H9 (cell line): ENCODE data around the gene RASSF5. TPM values are rescaled to one million over a fixed set of nuclear protein-coding genes. Genes with fewer than 3 reads are reported as not detected.

Experiments used
- DNase-seq: peaks from one replicate; pipeline ENCODE4 v3.0.0-alpha.2; 2017
- H2AFZ ChIP-seq: one replicate; pipeline ENCODE4 v1.6.1; 2013; ENCODE audit warnings: mild to moderate bottlenecking, low read length, control low read depth, moderate library complexity
- H2AK5ac ChIP-seq: 2 replicates; pipeline ENCODE4 v1.6.1; 2013; ENCODE audit warnings: low read length, control low read depth, mixed read lengths; ENCODE audit not compliant: insufficient read length
- H2BK120ac ChIP-seq: one replicate; pipeline ENCODE4 v1.6.1; 2013; ENCODE audit warnings: low read depth, mild to moderate bottlenecking, low read length, control low read depth, inconsistent platforms; ENCODE audit not compliant: poor library complexity, severe bottlenecking
- H2BK12ac ChIP-seq: 2 replicates; pipeline ENCODE4 v1.6.1; 2013; ENCODE audit warnings: low read length, control low read depth, mixed read lengths, low read depth; ENCODE audit not compliant: insufficient read length
- H2BK15ac ChIP-seq: 2 replicates; pipeline ENCODE4 v1.6.1; 2013; ENCODE audit warnings: low read depth, low read length, control low read depth
- H2BK20ac ChIP-seq: one replicate; pipeline ENCODE4 v1.6.1; 2013; ENCODE audit warnings: low read depth, mild to moderate bottlenecking, low read length, control low read depth, inconsistent platforms; ENCODE audit not compliant: poor library complexity, severe bottlenecking
- H2BK5ac ChIP-seq: 2 replicates; pipeline ENCODE4 v1.6.1; 2013; ENCODE audit warnings: low read length, control low read depth, mixed read lengths; ENCODE audit not compliant: insufficient read length
- H3K14ac ChIP-seq: 2 replicates; pipeline ENCODE4 v1.6.1; 2013; ENCODE audit warnings: low read length, control low read depth; ENCODE audit not compliant: insufficient read depth
- H3K18ac ChIP-seq: 2 replicates; pipeline ENCODE4 v1.6.1; 2013; ENCODE audit warnings: low read depth, mild to moderate bottlenecking, mixed read lengths, low read length, control low read depth; ENCODE audit not compliant: insufficient read length
- H3K23ac ChIP-seq: 2 replicates; pipeline ENCODE4 v1.6.1; 2013; ENCODE audit warnings: low read length, control low read depth, mixed read lengths, low read depth; ENCODE audit not compliant: insufficient read length
- H3K23me2 ChIP-seq: 2 replicates; pipeline ENCODE4 v1.6.1; 2013; ENCODE audit warnings: low read depth, mild to moderate bottlenecking, mixed read lengths, low read length, control low read depth; ENCODE audit not compliant: insufficient read length, poor library complexity, severe bottlenecking
- H3K27ac ChIP-seq: 2 replicates; pipeline ENCODE4 v1.5.1; 2013; ENCODE audit warnings: low read length, control low read depth, mixed read lengths, low read depth; ENCODE audit not compliant: insufficient read length
- H3K27me3 ChIP-seq: 2 replicates; pipeline ENCODE4 v1.6.1; 2013; ENCODE audit warnings: low read length, control low read depth, inconsistent platforms; ENCODE audit not compliant: insufficient read depth
- H3K4ac ChIP-seq: 2 replicates; pipeline ENCODE4 v1.6.1; 2013; ENCODE audit warnings: low read depth, mild to moderate bottlenecking, control low read depth, inconsistent platforms, low read length, moderate library complexity
- H3K4me1 ChIP-seq: 2 replicates; pipeline ENCODE4 v1.6.1; 2013; ENCODE audit warnings: low read length, control low read depth, inconsistent platforms; ENCODE audit not compliant: insufficient read depth
- H3K4me2 ChIP-seq: 2 replicates; pipeline ENCODE4 v1.6.1; 2013; ENCODE audit warnings: low read length, control low read depth, mixed read lengths; ENCODE audit not compliant: insufficient read length, insufficient read depth
- H3K56ac ChIP-seq: 2 replicates; pipeline ENCODE4 v1.6.1; 2013; ENCODE audit warnings: low read depth, mild to moderate bottlenecking, mixed read lengths, low read length, control low read depth; ENCODE audit not compliant: insufficient read length
- H3K79me1 ChIP-seq: 2 replicates; pipeline ENCODE4 v1.6.1; 2013; ENCODE audit warnings: low read depth, mild to moderate bottlenecking, moderate library complexity, low read length, control low read depth, inconsistent platforms; ENCODE audit not compliant: insufficient read depth, poor library complexity, severe bottlenecking
- H3K79me2 ChIP-seq: 2 replicates; pipeline ENCODE4 v1.6.1; 2013; ENCODE audit warnings: low read length, control low read depth, inconsistent platforms; ENCODE audit not compliant: insufficient read depth
- H3K9ac ChIP-seq: 2 replicates; pipeline ENCODE4 v1.6.1; 2013; ENCODE audit warnings: low read length, control low read depth, mixed read lengths; ENCODE audit not compliant: insufficient read length; ENCODE audit errors: extremely low read depth
- H3K9me3 ChIP-seq: one replicate; pipeline ENCODE4 v1.6.1; 2013; ENCODE audit warnings: low read depth, low read length, inconsistent platforms; ENCODE audit not compliant: control insufficient read depth
- H3T11ph ChIP-seq: one replicate; pipeline ENCODE4 v1.6.1; 2013; ENCODE audit warnings: mild to moderate bottlenecking, low read length, control low read depth, inconsistent platforms
- H4K20me1 ChIP-seq: one replicate; pipeline ENCODE4 v1.6.1; 2013; ENCODE audit not compliant: control insufficient read depth, insufficient read length, insufficient read depth
- H4K5ac ChIP-seq: 2 replicates; pipeline ENCODE4 v1.6.1; 2013; ENCODE audit warnings: low read depth, mild to moderate bottlenecking, mixed read lengths, low read length, control low read depth; ENCODE audit not compliant: insufficient read length
- H4K8ac ChIP-seq: replicated peaks from 2 replicates; pipeline ENCODE4 v1.6.1; 2013; ENCODE audit warnings: low read length, control low read depth, mixed read lengths, low read depth; ENCODE audit not compliant: insufficient read length
- H4K91ac ChIP-seq: 2 replicates; pipeline ENCODE4 v1.6.1; 2013; ENCODE audit warnings: low read depth, mild to moderate bottlenecking, moderate library complexity, mixed read lengths, low read length, control low read depth; ENCODE audit not compliant: insufficient read length
- H3K27ac Mint-ChIP-seq, 3 experiments: 2 replicates in 2 of 3; 3 replicates in 1 of 3; pipeline ENCODE4 v1.8.0; 2020 to 2021; ENCODE audit warnings: mixed read lengths in 3 of 3, mild to moderate bottlenecking in 1 of 3, moderate library complexity in 1 of 3
- H3K27me3 Mint-ChIP-seq: 2 replicates; pipeline ENCODE4 v1.8.0; 2021; ENCODE audit warnings: low read depth, mild to moderate bottlenecking, moderate library complexity, mixed read lengths
- H3K36me3 Mint-ChIP-seq, 3 experiments: 2 replicates in 2 of 3; 3 replicates in 1 of 3; pipeline ENCODE4 v1.8.0; 2020 to 2021; ENCODE audit warnings: low read depth in 3 of 3, mixed read lengths in 3 of 3; ENCODE audit not compliant: insufficient read depth in 1 of 3
- H3K4me1 Mint-ChIP-seq, 2 experiments: 2 replicates each; pipeline ENCODE4 v1.8.0; 2020; ENCODE audit warnings: mixed read lengths in 2 of 2
- H3K4me3 Mint-ChIP-seq, 2 experiments: 2 replicates in 1 of 2; 3 replicates in 1 of 2; pipeline ENCODE4 v1.8.0; 2020 to 2021; ENCODE audit warnings: mild to moderate bottlenecking in 2 of 2, mixed read lengths in 2 of 2, moderate library complexity in 1 of 2
- H3K9me3 Mint-ChIP-seq, 2 experiments: 2 replicates in 1 of 2; 3 replicates in 1 of 2; pipeline ENCODE4 v1.8.0; 2020; ENCODE audit warnings: mild to moderate bottlenecking in 2 of 2, mixed read lengths in 2 of 2, moderate library complexity in 1 of 2
- WGBS: extraction: QIAGEN DNeasy Blood & Tissue Kit; methylation state at CpG from one replicate; pipeline ENCODE4 v1.1.7; 2013; ENCODE audit warnings: missing lambda C conversion rate, low lambda C conversion rate, mixed read lengths; ENCODE audit not compliant: insufficient read length; ENCODE audit errors: extremely low coverage; 5-methylcytosine and 5-hydroxymethylcytosine counted together
- total RNA-seq: library from RNA; stranded (reverse); gene quantifications from 2 replicates; pipeline ENCODE4 v1.2.1, GENCODE V29; 2021
- TF ChIP-seq, protein P1 (sequence below): fragments of 200-600 bp; sonication (generic); conservative IDR thresholded peaks from 3 replicates; pipeline ENCODE4 v1.8.0; 2021; ENCODE audit warnings: antibody characterized with exemption, mild to moderate bottlenecking

The RASSF5 gene
- total RNA-seq, 1 experiment from 2014 or later = 0.50 TPM

DNA sequence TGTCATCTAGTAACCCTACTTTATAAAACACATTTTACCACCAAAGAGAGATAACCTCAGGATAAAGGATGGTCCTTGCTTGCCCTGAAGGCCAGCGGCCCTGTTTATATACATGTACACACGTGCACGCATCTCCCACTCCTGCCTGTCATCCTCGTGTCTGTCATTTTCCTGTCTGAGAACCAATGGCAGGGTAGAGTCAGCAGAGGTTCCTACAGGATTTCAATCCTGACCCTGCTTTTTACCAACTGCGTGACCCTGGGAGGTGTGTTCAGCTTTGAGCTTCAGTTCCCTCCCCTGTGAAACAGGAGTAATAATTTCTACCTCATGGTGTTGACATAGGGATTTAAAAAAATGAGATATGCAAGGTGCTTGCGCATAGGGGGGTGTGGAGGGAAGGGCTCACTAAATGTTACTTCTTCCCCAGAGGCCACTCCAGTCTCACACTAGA lies 12.3 kb upstream of the RASSF5 start:
- no peak overlapping the region for H2BK5ac ChIP-seq
- no peak overlapping the region for H2BK12ac ChIP-seq
- TF ChIP-seq, protein P1, sequence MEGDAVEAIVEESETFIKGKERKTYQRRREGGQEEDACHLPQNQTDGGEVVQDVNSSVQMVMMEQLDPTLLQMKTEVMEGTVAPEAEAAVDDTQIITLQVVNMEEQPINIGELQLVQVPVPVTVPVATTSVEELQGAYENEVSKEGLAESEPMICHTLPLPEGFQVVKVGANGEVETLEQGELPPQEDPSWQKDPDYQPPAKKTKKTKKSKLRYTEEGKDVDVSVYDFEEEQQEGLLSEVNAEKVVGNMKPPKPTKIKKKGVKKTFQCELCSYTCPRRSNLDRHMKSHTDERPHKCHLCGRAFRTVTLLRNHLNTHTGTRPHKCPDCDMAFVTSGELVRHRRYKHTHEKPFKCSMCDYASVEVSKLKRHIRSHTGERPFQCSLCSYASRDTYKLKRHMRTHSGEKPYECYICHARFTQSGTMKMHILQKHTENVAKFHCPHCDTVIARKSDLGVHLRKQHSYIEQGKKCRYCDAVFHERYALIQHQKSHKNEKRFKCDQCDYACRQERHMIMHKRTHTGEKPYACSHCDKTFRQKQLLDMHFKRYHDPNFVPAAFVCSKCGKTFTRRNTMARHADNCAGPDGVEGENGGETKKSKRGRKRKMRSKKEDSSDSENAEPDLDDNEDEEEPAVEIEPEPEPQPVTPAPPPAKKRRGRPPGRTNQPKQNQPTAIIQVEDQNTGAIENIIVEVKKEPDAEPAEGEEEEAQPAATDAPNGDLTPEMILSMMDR = no peak
- no peak overlapping the region for H3K23ac ChIP-seq
- H2BK20ac ChIP-seq = no peak overlapping the region
- WGBS = no CpG with 5 or more reads among the region's 6 CpGs
- no peaks in the 10 kb centered on the region for H3K23me2 ChIP-seq
- H2BK120ac ChIP-seq = no peak overlapping the region
- Mint-ChIP-seq H3K4me1 (peaks cover 6 to 11% of the 10 kb centered on the region in 2 experiments), H3K27me3 (no peaks in the 10 kb centered on the region), H3K9me3 (no peaks in the 10 kb centered on the region), H3K27ac (no peak overlapping the region), H3K4me3 (no peak overlapping the region), H3K36me3 (peaks cover 0 to 2% (median 0%) of the 10 kb centered on the region in 3 experiments; a peak in 2 of 7 replicates)
- no peak overlapping the region for H4K5ac ChIP-seq
- no peak overlapping the region for H2AK5ac ChIP-seq
- H2BK15ac ChIP-seq = no peak overlapping the region
- no peaks in the 10 kb centered on the region for H3K9me3 ChIP-seq
- no peak overlapping the region for H3T11ph ChIP-seq
- H3K14ac ChIP-seq = no peak overlapping the region
- no peaks in the 10 kb centered on the region for H4K20me1 ChIP-seq
- no peak overlapping the region for H3K18ac ChIP-seq
- no peak overlapping the region for H3K27ac ChIP-seq
- H4K8ac ChIP-seq = no peak overlapping the region
- no peaks in the 10 kb centered on the region for H3K27me3 ChIP-seq
- no peak overlapping the region for H3K4me2 ChIP-seq
- DNase-seq = no peak
- H3K4ac ChIP-seq = no peak overlapping the region
- no peak overlapping the region for H4K91ac ChIP-seq
- H3K4me1 ChIP-seq = 0 out of 2 replicates have a peak, but pooled peaks cover 3% of the 10 kb centered on the region
- no peaks in the 10 kb centered on the region for H3K79me2 ChIP-seq
- no peak overlapping the region for H3K56ac ChIP-seq
- H3K9ac ChIP-seq = no peak overlapping the region
- H2AFZ ChIP-seq = no peak overlapping the region
- H3K79me1 ChIP-seq = no peaks in the 10 kb centered on the region
